ENCODE measurements around the gene AIRE. TPM values are rescaled to one million over a fixed set of nuclear protein-coding genes. Genes with fewer than 3 reads are reported as not detected.

The AIRE gene
- total and polyA plus RNA-seq, 2 donors from 2014 or later = 0.09 to 0.25 TPM

DNA sequence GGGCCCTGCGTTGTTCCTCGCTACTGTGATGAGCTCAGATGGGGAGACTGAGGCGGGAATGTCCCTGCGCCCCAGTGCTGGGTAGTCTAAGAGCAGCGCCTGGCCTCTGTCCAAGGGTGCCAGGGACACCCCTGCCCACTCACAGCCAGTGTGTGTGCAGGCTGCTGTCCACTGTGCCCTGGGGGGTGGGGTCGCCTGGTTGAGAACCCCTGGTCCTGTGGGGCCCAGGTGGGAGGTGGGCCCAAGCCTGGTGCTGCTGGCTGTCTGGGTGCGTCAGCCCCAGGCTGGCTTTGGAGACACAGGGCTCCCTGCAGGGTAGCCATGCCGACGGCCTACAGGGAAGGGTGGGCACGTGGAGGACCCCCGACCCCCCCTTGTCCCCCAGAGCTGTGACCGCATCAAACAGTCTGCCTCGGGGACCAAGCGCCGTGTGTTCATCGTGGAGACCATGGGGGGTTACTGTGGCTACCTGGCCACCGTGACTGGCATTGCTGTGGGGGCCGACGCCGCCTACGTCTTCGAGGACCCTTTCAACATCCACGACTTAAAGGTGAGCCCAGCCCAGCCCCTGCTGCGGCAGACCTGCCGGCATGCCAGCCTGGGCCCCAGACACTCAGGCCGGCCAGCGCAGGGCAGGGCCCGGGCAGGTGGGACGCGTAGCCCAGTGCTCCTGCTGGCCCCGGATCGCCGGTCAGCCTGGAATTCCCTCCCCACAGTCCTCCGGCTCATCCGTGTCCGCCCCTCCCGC lies 38.6 kb downstream of the AIRE start:
- H3K4me3 ChIP-seq (ENCODE audit: low read length in 3 of 3) = no peak overlapping the region
- H3K9me3 ChIP-seq (ENCODE audit: control insufficient read depth in 2 of 3, insufficient read depth in 1 of 3, low read length in 3 of 3) = no peaks in the 10 kb centered on the region
- FAIRE-seq (no peak), DNase-seq (no peak)
- peaks cover 0 to 22% (median 14%) of the 10 kb centered on the region in 3 donors for H3K36me3 ChIP-seq (ENCODE audit: control insufficient read depth in 2 of 3, insufficient read depth in 3 of 3, low read length in 3 of 3)
- H3K9ac ChIP-seq (ENCODE audit: low read length in 3 of 3) = no peak overlapping the region
- TF ChIP-seq, protein P1, sequence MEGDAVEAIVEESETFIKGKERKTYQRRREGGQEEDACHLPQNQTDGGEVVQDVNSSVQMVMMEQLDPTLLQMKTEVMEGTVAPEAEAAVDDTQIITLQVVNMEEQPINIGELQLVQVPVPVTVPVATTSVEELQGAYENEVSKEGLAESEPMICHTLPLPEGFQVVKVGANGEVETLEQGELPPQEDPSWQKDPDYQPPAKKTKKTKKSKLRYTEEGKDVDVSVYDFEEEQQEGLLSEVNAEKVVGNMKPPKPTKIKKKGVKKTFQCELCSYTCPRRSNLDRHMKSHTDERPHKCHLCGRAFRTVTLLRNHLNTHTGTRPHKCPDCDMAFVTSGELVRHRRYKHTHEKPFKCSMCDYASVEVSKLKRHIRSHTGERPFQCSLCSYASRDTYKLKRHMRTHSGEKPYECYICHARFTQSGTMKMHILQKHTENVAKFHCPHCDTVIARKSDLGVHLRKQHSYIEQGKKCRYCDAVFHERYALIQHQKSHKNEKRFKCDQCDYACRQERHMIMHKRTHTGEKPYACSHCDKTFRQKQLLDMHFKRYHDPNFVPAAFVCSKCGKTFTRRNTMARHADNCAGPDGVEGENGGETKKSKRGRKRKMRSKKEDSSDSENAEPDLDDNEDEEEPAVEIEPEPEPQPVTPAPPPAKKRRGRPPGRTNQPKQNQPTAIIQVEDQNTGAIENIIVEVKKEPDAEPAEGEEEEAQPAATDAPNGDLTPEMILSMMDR (IDR thresholded peaks at IDR 0.05; ENCODE audit: borderline replicate concordance, extremely low read depth, insufficient read depth) = no peak
- H3K4me1 ChIP-seq (ENCODE audit: control insufficient read depth in 2 of 3, insufficient read depth in 2 of 3, low read depth in 1 of 3, low read length in 3 of 3) = peaks cover 0 to 2% (median 0%) of the 10 kb centered on the region in 3 donors
- intact Hi-C loops (cut with DNase I) = no loop called here
- H3K27ac ChIP-seq (ENCODE audit: low read depth in 2 of 2, low read length in 2 of 2) = no peak overlapping the region
- no peaks in the 10 kb centered on the region for H3K27me3 ChIP-seq (ENCODE audit: control insufficient read depth, insufficient read depth, low read length)

- no peak overlapping the region for H3K9ac ChIP-seq (ENCODE audit: low read length in 3 of 3)
Measured at GRCh38 chr21:44324854-44325107, 39.1 kb downstream of the AIRE start.

DNA sequence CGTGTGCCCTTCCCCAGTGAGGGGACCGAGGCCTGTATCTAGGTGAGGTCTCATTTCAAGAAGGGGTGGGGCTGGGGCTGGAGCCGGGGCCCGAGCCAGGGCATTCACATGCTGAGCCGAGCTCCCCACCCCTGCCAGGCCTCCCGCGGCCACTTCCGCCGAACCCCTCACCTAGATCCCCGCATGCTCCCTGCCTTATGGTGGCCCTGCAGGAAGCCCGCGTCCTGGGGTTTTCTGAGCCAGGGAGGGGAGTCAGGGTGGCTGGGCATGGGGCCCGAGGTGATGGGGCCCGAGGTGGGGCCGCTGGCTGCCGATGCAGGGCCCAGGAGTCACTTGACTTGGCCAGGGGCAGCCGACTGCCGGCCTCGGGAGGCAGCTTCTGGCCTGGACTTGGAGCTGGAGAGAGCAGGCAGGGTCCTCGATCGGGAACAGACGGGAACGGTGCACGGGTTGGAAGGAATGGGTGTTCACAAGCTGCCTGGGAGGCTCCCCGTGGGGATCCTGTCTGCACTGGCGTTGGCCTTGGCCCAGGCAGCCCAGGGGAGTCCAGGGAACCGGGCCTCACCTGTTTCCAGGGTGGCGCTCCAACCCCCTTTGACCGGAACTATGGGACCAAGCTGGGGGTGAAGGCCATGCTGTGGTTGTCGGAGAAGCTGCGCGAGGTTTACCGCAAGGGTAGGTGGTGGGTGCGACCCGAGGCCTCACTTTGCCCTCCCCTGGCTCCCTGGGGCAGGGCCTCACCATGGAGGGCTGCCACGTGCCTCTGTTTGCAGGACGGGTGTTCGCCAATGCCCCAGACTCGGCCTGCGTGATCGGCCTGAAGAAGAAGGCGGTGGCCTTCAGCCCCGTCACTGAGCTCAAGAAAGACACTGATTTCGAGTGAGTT lies 40.0 kb downstream of the AIRE start:
- Histone ChIP-seq H3K27me3 (ENCODE audit: control insufficient read depth, insufficient read depth, low read length) (no peaks in the 10 kb centered on the region), H3K27ac (ENCODE audit: low read depth in 2 of 2, low read length in 2 of 2) (no peak overlapping the region), H3K9ac (ENCODE audit: low read length in 3 of 3) (no peak overlapping the region), H3K4me1 (ENCODE audit: control insufficient read depth in 2 of 3, insufficient read depth in 2 of 3, low read depth in 1 of 3, low read length in 3 of 3) (peaks cover 0 to 2% (median 0%) of the 10 kb centered on the region in 3 donors), H3K9me3 (ENCODE audit: control insufficient read depth in 2 of 3, insufficient read depth in 1 of 3, low read length in 3 of 3) (no peaks in the 10 kb centered on the region), H3K4me3 (ENCODE audit: low read length in 3 of 3) (no peak overlapping the region), H3K36me3 (ENCODE audit: control insufficient read depth in 2 of 3, insufficient read depth in 3 of 3, low read length in 3 of 3) (peaks cover 0 to 21% (median 12%) of the 10 kb centered on the region in 3 donors)
- DNase-seq (no peak), FAIRE-seq (no peak)
- TF ChIP-seq, protein P1 (IDR thresholded peaks at IDR 0.05; ENCODE audit: borderline replicate concordance, extremely low read depth, insufficient read depth) = no peak
- intact Hi-C loops (cut with DNase I) = no loop called here

More at GRCh38 chr21:44324854-44325107, 39.1 kb downstream of the AIRE start:
- Histone ChIP-seq H3K36me3 (ENCODE audit: control insufficient read depth in 2 of 3, insufficient read depth in 3 of 3, low read length in 3 of 3) (peaks cover 0 to 21% (median 12%) of the 10 kb centered on the region in 3 donors), H3K4me1 (ENCODE audit: control insufficient read depth in 2 of 3, insufficient read depth in 2 of 3, low read depth in 1 of 3, low read length in 3 of 3) (peaks cover 0 to 2% (median 0%) of the 10 kb centered on the region in 3 donors), H3K4me3 (ENCODE audit: low read length in 3 of 3) (no peak overlapping the region), H3K9me3 (ENCODE audit: control insufficient read depth in 2 of 3, insufficient read depth in 1 of 3, low read length in 3 of 3) (no peaks in the 10 kb centered on the region), H3K27ac (ENCODE audit: low read depth in 2 of 2, low read length in 2 of 2) (no peak overlapping the region), H3K27me3 (ENCODE audit: control insufficient read depth, insufficient read depth, low read length) (no peaks in the 10 kb centered on the region)
- TF ChIP-seq, protein P1 (IDR thresholded peaks at IDR 0.05; ENCODE audit: borderline replicate concordance, extremely low read depth, insufficient read depth) = no peak
- no peak for DNase-seq
- intact Hi-C loops (cut with DNase I) = no loop called here
- no peak for FAIRE-seq
